COLO668 (cell line): ENCODE measurements around the gene MRPL21.

ENCODE experiments used
- DNase-seq: peaks from one replicate; lab custom pipeline; 2025; ENCODE audit not compliant: unreplicated experiment; lab: John Stamatoyannopoulos, UW

The MRPL21 gene

GRCh38 chr11:68842427-68843051 lies 61.1 kb downstream of the MRPL21 start:
- DNase-seq: no peak

GRCh38 chr11:68841718-68842426 lies 61.8 kb downstream of the MRPL21 start, which contains the start of gene CPT1A:
CPT1A (minus strand) TSS chr11:68841916; CDS start chr11:68815474, 26,442 bp downstream.
- DNase-seq: peak; percentile 82
